Stomach (tissue), 4 donors: ENCODE measurements around the gene DGKQ.

ENCODE experiments used
- CTCF ChIP-seq, 7 experiments: fragments of 450-650 bp in 4 of 7; fragments of 200-600 bp in 3 of 7; sonication (generic) in 3 of 7; IDR thresholded peaks; one replicate each; pipeline ENCODE4 v1.5.1; 2016 to 2019; ENCODE audit warnings: antibody characterized with exemption in 7 of 7, control low read depth in 2 of 7, mild to moderate bottlenecking in 1 of 7
- POLR2AphosphoS5 ChIP-seq, 3 donors: sonication (generic); formaldehyde crosslinking; IDR thresholded peaks; one replicate each; pipeline ENCODE4 v1.6.1; 2016; ENCODE audit warnings: antibody characterized with exemption in 3 of 3

- TF ChIP-seq POLR2AphosphoS5 (IDR thresholded peaks at IDR 0.05) (no peak), CTCF (IDR thresholded peaks at IDR 0.05) (no peak)
Observed at GRCh38 chr4:958314-958665, 15.1 kb downstream of the DGKQ start.
